ENCODE data around the gene FGD1. TPM values are rescaled to one million over a fixed set of nuclear protein-coding genes. Genes with fewer than 3 reads are reported as not detected.

Gene FGD1
- total and polyA plus RNA-seq, 2 of the 13 experiments (the other 11 are each of a cell fraction or from before 2014, with no cell fraction given) = 0.36 to 0.62 TPM

GRCh38 chrX:54439960-54440871 is 55.8 kb downstream of the FGD1 start, which contains the start of gene TSR2 (continued):
- TF ChIP-seq HNF1B (CRISPR knock-in tag; IDR thresholded peaks at IDR 0.05) (peak; percentile 44; the same call in 1 of the 2 replicates), SP140L (CRISPR knock-in tag; IDR thresholded peaks at IDR 0.05; ENCODE audit: borderline replicate concordance) (no peak), KMT2B (CRISPR knock-in tag; IDR thresholded peaks at IDR 0.05) (peak; percentile 86), IRF1 (CRISPR knock-in tag; IDR thresholded peaks at IDR 0.05; ENCODE audit: low read depth) (no peak), ZNF142 (CRISPR knock-in tag; IDR thresholded peaks at IDR 0.05) (no peak), ZNF776 (CRISPR knock-in tag; IDR thresholded peaks at IDR 0.05) (no peak), DMTF1 (CRISPR knock-in tag; IDR thresholded peaks at IDR 0.05) (no peak), ZNF34 (CRISPR knock-in tag; IDR thresholded peaks at IDR 0.05; ENCODE audit: borderline replicate concordance) (no peak), JUN (CRISPR knock-in tag; IDR thresholded peaks at IDR 0.05) (no peak), KLF6 (CRISPR knock-in tag; IDR thresholded peaks at IDR 0.05) (no peak), ZNF782 (CRISPR knock-in tag; IDR thresholded peaks at IDR 0.05; ENCODE audit: borderline replicate concordance) (no peak), LRRFIP1 (CRISPR knock-in tag; conservative IDR thresholded peaks at IDR 0.05) (no peak), MAFK (conservative IDR thresholded peaks at IDR 0.05 in 1 of 2, IDR thresholded peaks at IDR 0.05 in 1 of 2; ENCODE audit: low read length in 2 of 2) (peak; percentile 16 to 47; a peak in 1 of 4 replicates), PCBP1 (IDR thresholded peaks at IDR 0.05; ENCODE audit: borderline replicate concordance, low read depth, low read length) (no peak)

Data from HepG2 (cell line).